Trophoblast cell (in vitro differentiated cells and primary cell): Measurements from ENCODE around the gene MYH14. TPM values are rescaled to one million over a fixed set of nuclear protein-coding genes. Genes with fewer than 3 reads are reported as not detected.

Experiments
- DNase-seq, 2 donors: peaks; one replicate each; pipeline ENCODE4 v3.0.0-alpha.2; 2016
- H2AFZ ChIP-seq: 2 replicates; pipeline ENCODE4 v1.6.1; 2013; ENCODE audit warnings: low read length, moderate library complexity, mild to moderate bottlenecking; ENCODE audit not compliant: insufficient read depth, poor library complexity
- H2AK5ac ChIP-seq: 2 replicates; pipeline ENCODE4 v1.6.1; 2013; ENCODE audit warnings: mild to moderate bottlenecking, low read length
- H2BK120ac ChIP-seq: 2 replicates; pipeline ENCODE4 v1.6.1; 2013; ENCODE audit warnings: low read length, mild to moderate bottlenecking, moderate library complexity; ENCODE audit not compliant: insufficient read depth, poor library complexity
- H2BK12ac ChIP-seq: 2 replicates; pipeline ENCODE4 v1.6.1; 2013; ENCODE audit warnings: mild to moderate bottlenecking, low read length, moderate library complexity
- H2BK5ac ChIP-seq: 2 replicates; pipeline ENCODE4 v1.6.1; 2013; ENCODE audit warnings: low read length, low read depth, moderate library complexity, mild to moderate bottlenecking; ENCODE audit not compliant: poor library complexity
- H3K14ac ChIP-seq: 2 replicates; pipeline ENCODE4 v1.6.1; 2013; ENCODE audit warnings: mild to moderate bottlenecking, low read length
- H3K18ac ChIP-seq: 2 replicates; pipeline ENCODE4 v1.6.1; 2013; ENCODE audit warnings: mild to moderate bottlenecking, low read length
- H3K23ac ChIP-seq: 2 replicates; pipeline ENCODE4 v1.6.1; 2013; ENCODE audit warnings: low read length
- H3K27ac ChIP-seq: 2 replicates; pipeline ENCODE4 v1.5.1; 2013; ENCODE audit warnings: low read depth, mild to moderate bottlenecking, inconsistent platforms, low read length, moderate library complexity
- H3K27me3 ChIP-seq: 2 replicates; pipeline ENCODE4 v1.6.1; 2013; ENCODE audit warnings: inconsistent platforms, mild to moderate bottlenecking, low read length, moderate library complexity; ENCODE audit not compliant: insufficient read depth
- H3K36me3 ChIP-seq, 2 experiments: 1 replicate in 1 of 2; 2 replicates in 1 of 2; pipeline ENCODE4 v1.6.1; 2013; ENCODE audit warnings: low read length in 2 of 2, mild to moderate bottlenecking in 2 of 2, moderate library complexity in 1 of 2; ENCODE audit not compliant: insufficient read depth in 2 of 2, control insufficient read depth in 1 of 2
- H3K4ac ChIP-seq: 2 replicates; pipeline ENCODE4 v1.6.1; 2013; ENCODE audit warnings: low read depth, mild to moderate bottlenecking, low read length, moderate library complexity
- H3K4me1 ChIP-seq, 2 experiments: 1 replicate in 1 of 2; 2 replicates in 1 of 2; pipeline ENCODE4 v1.6.1; 2013; ENCODE audit warnings: low read length in 2 of 2, mild to moderate bottlenecking in 2 of 2, moderate library complexity in 1 of 2; ENCODE audit not compliant: insufficient read depth in 2 of 2, control insufficient read depth in 1 of 2
- H3K4me2 ChIP-seq: 2 replicates; pipeline ENCODE4 v1.6.1; 2013; ENCODE audit warnings: inconsistent platforms, mild to moderate bottlenecking, low read length, moderate library complexity
- H3K4me3 ChIP-seq: 2 replicates; pipeline ENCODE4 v1.5.1; 2013; ENCODE audit warnings: mild to moderate bottlenecking, low read depth, low read length, inconsistent platforms
- H3K79me1 ChIP-seq: one replicate; pipeline ENCODE4 v1.6.1; 2013; ENCODE audit warnings: low read length
- H3K79me2 ChIP-seq: 2 replicates; pipeline ENCODE4 v1.6.1; 2013; ENCODE audit warnings: low read length, mild to moderate bottlenecking; ENCODE audit not compliant: control insufficient read depth, insufficient read depth, poor library complexity
- H3K9ac ChIP-seq: 2 replicates; pipeline ENCODE4 v1.6.1; 2013; ENCODE audit warnings: mild to moderate bottlenecking, low read length
- H3K9me3 ChIP-seq: 2 replicates; pipeline ENCODE4 v1.6.1; 2013; ENCODE audit warnings: low read depth, mild to moderate bottlenecking, control low read depth, inconsistent platforms, low read length; ENCODE audit not compliant: insufficient read depth
- H4K12ac ChIP-seq: 2 replicates; pipeline ENCODE4 v1.6.1; 2013; ENCODE audit warnings: low read depth, mild to moderate bottlenecking, low read length, moderate library complexity
- H4K8ac ChIP-seq: 2 replicates; pipeline ENCODE4 v1.6.1; 2013; ENCODE audit warnings: low read depth, mild to moderate bottlenecking, low read length, moderate library complexity
- H4K91ac ChIP-seq: one replicate; pipeline ENCODE4 v1.6.1; 2013; ENCODE audit warnings: low read depth, mild to moderate bottlenecking, low read length, moderate library complexity
- WGBS: extraction: QIAGEN DNeasy Blood & Tissue Kit; methylation state at CpG from one replicate; pipeline ENCODE4 v1.1.7; 2013; ENCODE audit warnings: missing lambda C conversion rate; ENCODE audit not compliant: insufficient read length, insufficient coverage; ENCODE audit errors: extremely low coverage; 5-methylcytosine and 5-hydroxymethylcytosine counted together
- polyA plus RNA-seq: library from polyadenylated mRNA; stranded (reverse); fragments of 200-250 nt; gene quantifications from 2 replicates; pipeline ENCODE4 v1.2.3, GENCODE V29; 2013

Gene MYH14
- polyA plus RNA-seq = 16.6 and 17.7 TPM in 2 replicates

GRCh38 chr19:50203281-50204080 lies at the start of gene MYH14:
Gene MYH14, plus strand, starts transcription at chr19:50203622. Its CDS starts 6,744 bp downstream, at chr19:50210366.
- Histone ChIP-seq H3K4me3 (peak within 1 kb of the TSS; percentile 77), H3K9me3 (no peaks in the 10 kb centered on the region), H4K8ac (peak within 1 kb of the TSS; percentile 67), H4K12ac (no peak within 1 kb of the TSS), H2AK5ac (no peak within 1 kb of the TSS), H3K18ac (no peak within 1 kb of the TSS), H2AFZ (peak within 1 kb of the TSS; percentile 83), H2BK120ac (peak within 1 kb of the TSS; percentile 48), H3K79me2 (peaks cover 2% of the 10 kb centered on the region), H4K91ac (peak within 1 kb of the TSS; percentile 48), H3K23ac (no peak within 1 kb of the TSS), H2BK12ac (peak within 1 kb of the TSS; percentile 42), H3K4ac (no peak within 1 kb of the TSS), H3K9ac (peak within 1 kb of the TSS; percentile 36), H3K27me3 (no peaks in the 10 kb centered on the region), H3K27ac (no peak within 1 kb of the TSS), H3K14ac (no peak within 1 kb of the TSS), H3K4me1 (peaks cover 3 to 19% of the 10 kb centered on the region in 2 experiments), H3K36me3 (no peaks in the 10 kb centered on the region), H2BK5ac (no peak within 1 kb of the TSS), H3K4me2 (peak within 1 kb of the TSS; percentile 81), H3K79me1 (no peaks in the 10 kb centered on the region)
- peak in 1 of 2 donors; percentile 26 for DNase-seq
- no CpG with 5 or more reads among the region's 78 CpGs for WGBS

DNA sequence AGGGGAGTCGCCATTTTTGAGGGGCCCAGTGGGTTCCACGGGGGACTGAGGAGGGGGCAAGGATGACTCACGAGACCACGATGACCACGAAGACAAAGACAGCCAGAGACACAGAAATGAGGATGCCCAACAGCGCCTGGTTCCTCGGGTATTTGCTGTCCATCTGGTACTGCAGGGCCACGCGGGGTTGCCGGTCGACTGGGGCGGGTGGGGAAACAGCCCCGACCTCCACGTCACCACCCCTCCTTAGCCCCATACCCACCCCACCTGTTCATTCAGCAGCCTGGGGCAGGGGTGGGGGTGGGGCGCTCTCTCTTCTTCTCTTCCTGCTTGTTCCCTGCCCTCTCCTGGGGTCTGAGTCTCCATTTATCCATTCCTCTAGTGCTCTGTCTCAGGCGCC lies 48.9 kb upstream of the MYH14 start:
- Histone ChIP-seq H3K27me3 (no peaks in the 10 kb centered on the region), H3K4me1 (no peaks in the 10 kb centered on the region), H4K91ac (no peak overlapping the region), H3K23ac (no peak overlapping the region), H4K8ac (no peak overlapping the region), H2BK120ac (no peak overlapping the region), H3K18ac (no peak overlapping the region), H2AFZ (no peak overlapping the region), H3K4ac (no peak overlapping the region), H4K12ac (no peak overlapping the region), H3K4me2 (no peak overlapping the region), H3K79me2 (no peaks in the 10 kb centered on the region), H3K9ac (no peak overlapping the region), H3K4me3 (no peak overlapping the region), H3K79me1 (no peaks in the 10 kb centered on the region), H3K36me3 (no peaks in the 10 kb centered on the region), H2BK5ac (no peak overlapping the region), H3K14ac (no peak overlapping the region), H2AK5ac (no peak overlapping the region), H3K27ac (no peak overlapping the region), H2BK12ac (no peak overlapping the region), H3K9me3 (peaks cover 4% of the 10 kb centered on the region)
- DNase-seq = no peak
- no CpG with 5 or more reads among the region's 16 CpGs for WGBS

DNA sequence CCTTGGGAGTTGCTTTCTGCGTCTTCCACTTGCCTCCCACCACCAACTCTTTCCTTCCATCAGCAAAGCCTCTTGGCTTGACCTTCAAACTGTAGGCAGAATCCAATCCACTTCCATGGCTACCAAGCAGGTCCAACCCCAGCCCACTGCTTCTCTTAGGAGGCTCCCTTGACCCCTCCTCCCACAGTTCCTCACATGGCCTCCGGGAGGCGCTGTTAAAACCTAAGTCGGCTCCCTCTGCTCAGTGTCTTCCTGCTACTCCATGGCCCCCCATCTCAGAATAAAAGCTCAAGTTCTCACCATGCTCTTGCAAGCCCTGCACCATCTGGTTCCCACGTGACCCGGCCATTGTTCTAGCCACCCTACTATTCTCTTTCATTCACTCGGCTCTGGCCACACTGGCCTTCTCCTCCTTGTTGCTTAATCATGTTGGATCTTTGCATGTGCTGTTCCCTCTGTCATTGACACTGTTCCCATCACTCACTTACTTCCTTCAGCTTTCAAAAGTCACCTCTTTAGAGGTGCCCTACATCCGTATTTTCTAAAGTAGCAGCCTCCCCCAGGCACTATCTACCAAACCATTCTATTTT lies 47.8 kb upstream of the MYH14 start:
- Histone ChIP-seq H3K27me3 (no peaks in the 10 kb centered on the region), H3K23ac (no peak overlapping the region), H3K9me3 (peaks cover 4% of the 10 kb centered on the region), H3K4me1 (no peaks in the 10 kb centered on the region), H2AK5ac (no peak overlapping the region), H3K27ac (no peak overlapping the region), H2BK12ac (no peak overlapping the region), H3K4ac (no peak overlapping the region), H4K8ac (no peak overlapping the region), H3K9ac (no peak overlapping the region), H2BK120ac (no peak overlapping the region), H3K18ac (no peak overlapping the region), H3K4me3 (no peak overlapping the region), H3K14ac (no peak overlapping the region), H4K91ac (no peak overlapping the region), H3K79me2 (no peaks in the 10 kb centered on the region), H3K79me1 (no peaks in the 10 kb centered on the region), H4K12ac (no peak overlapping the region), H2AFZ (no peak overlapping the region), H3K36me3 (no peaks in the 10 kb centered on the region), H3K4me2 (no peak overlapping the region), H2BK5ac (no peak overlapping the region)
- no CpG with 5 or more reads among the region's 8 CpGs for WGBS
- DNase-seq = no peak

- no peaks in the 10 kb centered on the region for H3K79me1 ChIP-seq
- no peak overlapping the region for H3K4me3 ChIP-seq
- no peak overlapping the region for H3K27ac ChIP-seq
- no peak overlapping the region for H4K91ac ChIP-seq
- no peaks in the 10 kb centered on the region for H3K36me3 ChIP-seq
- H3K9ac ChIP-seq = no peak overlapping the region
- no peak overlapping the region for H3K18ac ChIP-seq
- H2AK5ac ChIP-seq = no peak overlapping the region
- H3K79me2 ChIP-seq = no peaks in the 10 kb centered on the region
- no peaks in the 10 kb centered on the region for H3K4me1 ChIP-seq
- H3K9me3 ChIP-seq = peaks cover 4% of the 10 kb centered on the region
- no peaks in the 10 kb centered on the region for H3K27me3 ChIP-seq
- H3K4me2 ChIP-seq = no peak overlapping the region
- DNase-seq = no peak
- no peak overlapping the region for H2BK5ac ChIP-seq
- no peak overlapping the region for H3K4ac ChIP-seq
- H4K8ac ChIP-seq = no peak overlapping the region
- no peak overlapping the region for H2AFZ ChIP-seq
- H2BK120ac ChIP-seq = no peak overlapping the region
- no peak overlapping the region for H2BK12ac ChIP-seq
- no peak overlapping the region for H3K14ac ChIP-seq
- no peak overlapping the region for H4K12ac ChIP-seq
- H3K23ac ChIP-seq = no peak overlapping the region
Measured at GRCh38 chr19:50158577-50158976, 44.8 kb upstream of the MYH14 start.
